Fibroblast of lung (primary cell): Measurements from ENCODE around the gene PABPC1L. TPM values are rescaled to one million over a fixed set of nuclear protein-coding genes. Genes with fewer than 3 reads are reported as not detected.

Experiments
- DNase-seq, 2 donors: peaks; one replicate each; pipeline versions ENCODE4 v3.0.0 to v3.0.0-alpha.2; 2010; ENCODE audit warnings: low read depth in 2 of 2
- H2AFZ ChIP-seq: 2 replicates; pipeline ENCODE4 v1.5.1; 2012; ENCODE audit warnings: low read length, control low read depth, inconsistent platforms
- H3K27ac ChIP-seq: 2 replicates; pipeline ENCODE4 v1.5.1; 2011; ENCODE audit warnings: low read length, control low read depth; ENCODE audit not compliant: insufficient read depth
- H3K27me3 ChIP-seq: 2 replicates; pipeline ENCODE4 v1.5.1; 2011; ENCODE audit warnings: mild to moderate bottlenecking, low read length; ENCODE audit not compliant: control insufficient read depth, insufficient read depth
- H3K36me3 ChIP-seq: 2 replicates; pipeline ENCODE4 v1.5.1; 2011; ENCODE audit warnings: low read length; ENCODE audit not compliant: control insufficient read depth, insufficient read depth
- H3K4me1 ChIP-seq: 2 replicates; pipeline ENCODE4 v1.5.1; 2011; ENCODE audit warnings: low read length; ENCODE audit not compliant: control insufficient read depth, insufficient read depth; ENCODE audit errors: extremely low read depth
- H3K4me2 ChIP-seq: 2 replicates; pipeline ENCODE4 v1.5.1; 2011; ENCODE audit warnings: low read length, control low read depth; ENCODE audit not compliant: insufficient read depth; ENCODE audit errors: extremely low read depth
- H3K4me3 ChIP-seq, 4 experiments: fragments of 200-600 bp in 1 of 4; sonication (generic) in 1 of 4; replicated peaks in 1 of 4; 2 replicates each; pipeline ENCODE4 v1.5.1; 2011 to 2016; ENCODE audit warnings: low read length in 4 of 4, low read depth in 3 of 4, mild to moderate bottlenecking in 3 of 4, control low read depth in 2 of 4, inconsistent platforms in 1 of 4, mixed read lengths in 1 of 4; ENCODE audit not compliant: insufficient read depth in 1 of 4; ENCODE audit errors: control extremely low read depth in 1 of 4
- H3K79me2 ChIP-seq: 2 replicates; pipeline ENCODE4 v1.5.1; 2012; ENCODE audit warnings: mild to moderate bottlenecking, low read length, inconsistent platforms; ENCODE audit not compliant: control insufficient read depth, insufficient read depth
- H3K9ac ChIP-seq: 2 replicates; pipeline ENCODE4 v1.5.1; 2011; ENCODE audit warnings: mild to moderate bottlenecking, low read length, control low read depth; ENCODE audit not compliant: insufficient read depth
- H3K9me3 ChIP-seq: 2 replicates; pipeline ENCODE4 v1.5.1; 2012; ENCODE audit warnings: low read depth, low read length; ENCODE audit not compliant: control insufficient read depth, insufficient read depth
- H4K20me1 ChIP-seq: 2 replicates; pipeline ENCODE4 v1.5.1; 2011; ENCODE audit warnings: low read length; ENCODE audit not compliant: control insufficient read depth, insufficient read depth; ENCODE audit errors: extremely low read depth
- EZH2 ChIP-seq: IDR thresholded peaks from 2 replicates; pipeline ENCODE4 v1.5.1; 2012; ENCODE audit warnings: low read length, control low read depth, mild to moderate bottlenecking; ENCODE audit errors: missing control alignments
- polyA plus RNA-seq, 2 donors: library from polyadenylated mRNA; depleted of rRNA in 1 of 2; stranded (reverse) in 1 of 2; unstranded in 1 of 2; fragments of >200 nt; gene quantifications; 2 replicates each; pipeline ENCODE4 v1.2.1, GENCODE V29; 2011 to 2012; ENCODE audit warnings: missing spikeins in 1 of 2
- total RNA-seq: library from RNA; depleted of rRNA; stranded (reverse); fragments of >200 nt; gene quantifications from 2 replicates; pipeline ENCODE4 v1.2.1, GENCODE V29; 2014
- TF ChIP-seq, protein P1 (sequence below), 2 donors: IDR thresholded peaks in 1 of 2; conservative IDR thresholded peaks in 1 of 2; 1 replicate in 1 of 2; 2 replicates in 1 of 2; pipeline ENCODE4 v1.5.1; 2011 to 2012; ENCODE audit warnings: low read length in 2 of 2, control low read depth in 1 of 2, inconsistent platforms in 1 of 2, low read depth in 1 of 2, mild to moderate bottlenecking in 1 of 2

The PABPC1L gene
- total and polyA plus RNA-seq, 2 donors (not counting 1 experiment from before 2014, with no cell fraction given) = 11.6 to 11.9 TPM

DNA sequence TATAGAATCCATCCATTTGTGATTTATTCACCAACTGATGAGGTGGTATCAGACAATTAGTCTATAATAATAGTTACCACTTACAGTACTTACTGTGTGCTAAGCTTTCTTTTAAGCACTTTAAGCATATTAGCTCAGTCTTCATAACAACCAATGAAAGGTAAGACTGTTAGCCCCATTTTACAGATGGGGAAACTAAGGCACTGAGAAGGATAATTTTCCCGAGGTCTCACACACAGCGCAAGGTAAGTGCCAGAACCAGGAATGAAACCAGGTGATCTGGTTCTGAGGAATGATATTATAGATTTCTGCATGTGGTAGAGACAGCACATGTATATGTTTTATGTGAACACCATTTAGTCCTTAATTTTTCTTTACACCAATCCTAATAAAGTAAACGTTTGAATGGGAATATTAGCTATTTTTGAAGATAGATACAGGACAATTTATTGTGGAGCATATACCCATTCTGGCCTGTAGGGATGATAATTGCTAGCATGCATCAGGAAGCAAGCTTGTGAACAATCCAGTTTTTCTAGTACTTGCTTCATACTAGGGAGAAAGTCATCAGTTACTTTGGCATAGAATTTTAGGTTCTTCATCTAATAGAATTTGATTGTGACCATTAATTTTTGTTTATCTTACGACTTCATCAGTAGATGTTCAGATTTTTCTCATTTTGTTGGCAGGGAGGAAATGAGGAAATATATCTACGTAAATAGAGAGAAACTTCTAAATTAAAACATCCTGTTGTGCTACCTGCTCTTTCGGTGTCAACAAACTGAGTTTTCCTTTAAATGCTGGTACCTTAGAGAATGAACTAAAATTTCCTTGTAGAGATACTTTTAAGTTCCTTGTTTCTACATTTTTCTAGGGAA, 21.4 kb upstream of the PABPC1L start:
- Histone ChIP-seq H2AFZ (no peak overlapping the region), H3K4me3 (peak overlapping the region in 2 of 4 experiments; percentile 10 to 99), H3K9me3 (no peaks in the 10 kb centered on the region), H3K4me1 (no peaks in the 10 kb centered on the region), H3K79me2 (peaks cover 79% of the 10 kb centered on the region), H3K27ac (no peak overlapping the region), H3K4me2 (peak overlapping the region; percentile 53), H3K27me3 (no peaks in the 10 kb centered on the region), H3K36me3 (peaks cover 2% of the 10 kb centered on the region), H4K20me1 (peaks cover 8% of the 10 kb centered on the region), H3K9ac (no peak overlapping the region)
- no peak for DNase-seq
- no peak for TF ChIP-seq EZH2
- TF ChIP-seq, protein P1, sequence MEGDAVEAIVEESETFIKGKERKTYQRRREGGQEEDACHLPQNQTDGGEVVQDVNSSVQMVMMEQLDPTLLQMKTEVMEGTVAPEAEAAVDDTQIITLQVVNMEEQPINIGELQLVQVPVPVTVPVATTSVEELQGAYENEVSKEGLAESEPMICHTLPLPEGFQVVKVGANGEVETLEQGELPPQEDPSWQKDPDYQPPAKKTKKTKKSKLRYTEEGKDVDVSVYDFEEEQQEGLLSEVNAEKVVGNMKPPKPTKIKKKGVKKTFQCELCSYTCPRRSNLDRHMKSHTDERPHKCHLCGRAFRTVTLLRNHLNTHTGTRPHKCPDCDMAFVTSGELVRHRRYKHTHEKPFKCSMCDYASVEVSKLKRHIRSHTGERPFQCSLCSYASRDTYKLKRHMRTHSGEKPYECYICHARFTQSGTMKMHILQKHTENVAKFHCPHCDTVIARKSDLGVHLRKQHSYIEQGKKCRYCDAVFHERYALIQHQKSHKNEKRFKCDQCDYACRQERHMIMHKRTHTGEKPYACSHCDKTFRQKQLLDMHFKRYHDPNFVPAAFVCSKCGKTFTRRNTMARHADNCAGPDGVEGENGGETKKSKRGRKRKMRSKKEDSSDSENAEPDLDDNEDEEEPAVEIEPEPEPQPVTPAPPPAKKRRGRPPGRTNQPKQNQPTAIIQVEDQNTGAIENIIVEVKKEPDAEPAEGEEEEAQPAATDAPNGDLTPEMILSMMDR (conservative IDR thresholded peaks at IDR 0.05 in 1 of 2, IDR thresholded peaks at IDR 0.05 in 1 of 2; ENCODE audit: low read depth in 1 of 2, low read length in 2 of 2) = peak in 1 of 2 donors; percentile 35

DNA sequence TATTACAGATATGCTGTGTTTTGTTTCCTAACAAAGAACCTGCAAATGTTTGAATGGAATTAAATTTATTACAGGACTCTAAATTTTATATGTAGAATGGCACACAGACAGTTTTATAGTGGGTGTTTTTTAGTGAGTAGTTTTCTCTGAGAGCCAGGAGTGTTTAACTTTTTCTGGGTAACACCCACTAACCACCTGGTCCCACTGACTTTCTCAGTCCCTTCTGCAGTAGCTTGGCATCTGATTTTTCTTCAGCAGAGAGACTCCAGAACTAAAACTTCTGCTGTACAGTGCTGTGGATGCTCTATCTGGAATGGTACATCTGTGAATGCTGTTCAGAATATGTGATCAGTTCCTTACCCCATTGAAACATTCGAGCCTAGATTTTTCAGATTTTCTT, 18.0 kb upstream of the PABPC1L start:
- Histone ChIP-seq H3K79me2 (peaks cover 97% of the 10 kb centered on the region), H4K20me1 (peaks cover 16% of the 10 kb centered on the region), H3K27ac (no peak overlapping the region), H3K36me3 (peaks cover 4% of the 10 kb centered on the region), H3K4me2 (no peak overlapping the region), H3K27me3 (no peaks in the 10 kb centered on the region), H3K4me3 (no peak overlapping the region), H2AFZ (no peak overlapping the region), H3K9ac (no peak overlapping the region), H3K9me3 (no peaks in the 10 kb centered on the region), H3K4me1 (peaks cover 4% of the 10 kb centered on the region)
- DNase-seq = no peak
- TF ChIP-seq, protein P1 (conservative IDR thresholded peaks at IDR 0.05 in 1 of 2, IDR thresholded peaks at IDR 0.05 in 1 of 2; ENCODE audit: low read depth in 1 of 2, low read length in 2 of 2) = no peak
- no peak for TF ChIP-seq EZH2

DNA sequence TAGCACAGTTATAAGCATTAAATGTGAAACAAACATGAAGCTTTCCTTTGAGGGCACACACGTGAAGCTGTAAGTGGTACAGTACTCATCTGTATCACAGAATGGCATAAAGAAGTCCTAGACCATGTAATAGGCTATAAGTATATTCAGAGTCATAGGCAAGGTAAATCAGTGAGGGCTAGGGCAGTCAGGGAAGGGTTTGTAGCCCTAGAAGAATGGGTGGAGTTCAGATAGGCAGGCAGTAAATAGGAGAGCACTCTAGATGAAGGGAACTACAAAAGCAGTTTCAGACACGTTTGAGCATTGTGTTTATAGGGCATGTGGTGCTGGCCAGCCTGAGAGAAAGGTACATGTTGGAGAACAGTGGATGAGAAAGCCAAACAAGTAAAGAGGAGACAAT, 14.9 kb upstream of the PABPC1L start:
- Histone ChIP-seq H3K79me2 (peaks cover 97% of the 10 kb centered on the region), H3K4me1 (peaks cover 4% of the 10 kb centered on the region), H3K36me3 (peaks cover 2% of the 10 kb centered on the region), H3K9ac (no peak overlapping the region), H3K9me3 (no peaks in the 10 kb centered on the region), H2AFZ (no peak overlapping the region), H3K27me3 (no peaks in the 10 kb centered on the region), H4K20me1 (peaks cover 12% of the 10 kb centered on the region), H3K4me2 (no peak overlapping the region), H3K4me3 (no peak overlapping the region), H3K27ac (no peak overlapping the region)
- no peak for DNase-seq
- TF ChIP-seq EZH2 = no peak
- TF ChIP-seq, protein P1 (conservative IDR thresholded peaks at IDR 0.05 in 1 of 2, IDR thresholded peaks at IDR 0.05 in 1 of 2; ENCODE audit: low read depth in 1 of 2, low read length in 2 of 2) = no peak
